Activated CD4-positive, CD25-positive, alpha-beta regulatory T cell treated with anti-CD3 and anti-CD28 coated beads, Interleukin-2, amount 50 U/mL, for 16 hours (primary cell): ENCODE measurements around the gene HMCN2.
"Not testable (repeated sequence)": the region's sequence is repeated elsewhere in the genome, so short reads cannot be mapped to it uniquely, and the experiment has no call there.

ENCODE experiments used
- DNase-seq: peaks from one replicate; pipeline ENCODE4 v3.0.0-alpha.2; 2020; ENCODE audit warnings: low read depth, low spot score

Gene HMCN2

GRCh38 chr9:130430734-130431535, 165.4 kb downstream of the HMCN2 start:
- no peak for DNase-seq

GRCh38 chr9:130431536-130432303, 166.2 kb downstream of the HMCN2 start:
- DNase-seq, result no peak

- DNase-seq, result no peak
Measured at GRCh38 chr9:130432362-130432761, 166.8 kb downstream of the HMCN2 start.

- no peak for DNase-seq
Measured at GRCh38 chr9:130432796-130433167, 167.2 kb downstream of the HMCN2 start.

GRCh38 chr9:130433168-130433946, 167.8 kb downstream of the HMCN2 start:
- DNase-seq, result no peak

- DNase-seq, result no peak
Measured at GRCh38 chr9:130433947-130434262, 168.3 kb downstream of the HMCN2 start.

GRCh38 chr9:130434656-130435055, 169.1 kb downstream of the HMCN2 start:
- DNase-seq, result not testable (repeated sequence)

- DNase-seq, result no peak
Measured at GRCh38 chr9:130437011-130437789, 171.6 kb downstream of the HMCN2 start.

GRCh38 chr9:130438382-130438981, 172.9 kb downstream of the HMCN2 start:
- no peak for DNase-seq

- DNase-seq, result no peak
Measured at GRCh38 chr9:130441031-130441430, 175.5 kb downstream of the HMCN2 start.

GRCh38 chr9:130442746-130443455, 177.3 kb downstream of the HMCN2 start:
- no peak for DNase-seq

GRCh38 chr9:130443456-130443801, 177.9 kb downstream of the HMCN2 start:
- DNase-seq, result no peak

GRCh38 chr9:130443840-130444492, 178.4 kb downstream of the HMCN2 start:
- DNase-seq, result no peak

- DNase-seq, result no peak
Measured at GRCh38 chr9:130444565-130445221, 179.1 kb downstream of the HMCN2 start, which contains the start of gene ASS1. TSS of gene ASS1 (plus strand) at chr9:130444961. CDS start at chr9:130452229, 7,268 bp downstream.

GRCh38 chr9:130445268-130445983, 179.9 kb downstream of the HMCN2 start:
- DNase-seq, result no peak

- no peak for DNase-seq
Measured at GRCh38 chr9:130446101-130446861, 180.7 kb downstream of the HMCN2 start.

- DNase-seq, result no peak
Measured at GRCh38 chr9:130447193-130447816, 181.7 kb downstream of the HMCN2 start.
